HG02970 (cell line): ENCODE data around the gene CD83.

Experiments
- ATAC-seq: cut with Tn5 transposase; IDR thresholded peaks from one replicate; pipeline ENCODE4 v1.9.1; 2021; ENCODE audit warnings: mild to moderate bottlenecking, moderate library complexity, moderate number of reproducible peaks; ENCODE audit not compliant: unreplicated experiment, low FRiP score

Gene CD83

GRCh38 chr6:14121936-14122344, 4.4 kb downstream of the CD83 start:
- no peak for ATAC-seq

GRCh38 chr6:14123386-14124111, 6.0 kb downstream of the CD83 start:
- no peak for ATAC-seq

- ATAC-seq: no peak
Observed at GRCh38 chr6:14125346-14125745, 7.8 kb downstream of the CD83 start.

GRCh38 chr6:14126191-14126590, 8.6 kb downstream of the CD83 start:
- no peak for ATAC-seq

GRCh38 chr6:14127611-14128010, 10.0 kb downstream of the CD83 start:
- no peak for ATAC-seq

- no peak for ATAC-seq
Observed at GRCh38 chr6:14128012-14128411, 10.4 kb downstream of the CD83 start.

- no peak for ATAC-seq
Observed at GRCh38 chr6:14128746-14129145, 11.2 kb downstream of the CD83 start.

- ATAC-seq: no peak
Observed at GRCh38 chr6:14129575-14129974, 12.0 kb downstream of the CD83 start.

GRCh38 chr6:14130435-14131075, 13.0 kb downstream of the CD83 start:
- ATAC-seq: no peak

GRCh38 chr6:14131579-14131978, 14.0 kb downstream of the CD83 start:
- ATAC-seq: no peak

- no peak for ATAC-seq
Observed at GRCh38 chr6:14132244-14132920, 14.8 kb downstream of the CD83 start.

GRCh38 chr6:14132921-14133275, 15.3 kb downstream of the CD83 start:
- ATAC-seq: no peak

GRCh38 chr6:14134211-14134910, 16.8 kb downstream of the CD83 start:
- no peak for ATAC-seq

- no peak for ATAC-seq
Observed at GRCh38 chr6:14135893-14136539, 18.4 kb downstream of the CD83 start.

GRCh38 chr6:14138701-14139215, 21.2 kb downstream of the CD83 start:
- no peak for ATAC-seq

- ATAC-seq: no peak
Observed at GRCh38 chr6:14141351-14142062, 23.9 kb downstream of the CD83 start.

GRCh38 chr6:14142063-14142450, 24.5 kb downstream of the CD83 start:
- no peak for ATAC-seq

GRCh38 chr6:14142511-14143223, 25.1 kb downstream of the CD83 start:
- ATAC-seq: no peak

GRCh38 chr6:14143305-14143704, 25.7 kb downstream of the CD83 start:
- ATAC-seq: no peak
